ENCODE measurements around the gene BCL2L14.

Gene BCL2L14

GRCh38 chr12:12054993-12055392 is 15.7 kb upstream of the BCL2L14 start:
- DNase-seq (ENCODE audit: low read depth in 3 of 3): no peak

- no peak for DNase-seq (ENCODE audit: low read depth in 3 of 3)
Measured at GRCh38 chr12:12056951-12057350, 13.8 kb upstream of the BCL2L14 start.

GRCh38 chr12:12064596-12064995 is 6.1 kb upstream of the BCL2L14 start:
- no peak for DNase-seq (ENCODE audit: low read depth in 3 of 3)

- DNase-seq (ENCODE audit: low read depth in 3 of 3): no peak
Measured at GRCh38 chr12:12068751-12069150, 2.0 kb upstream of the BCL2L14 start.

GRCh38 chr12:12069821-12070548 is 754 bp upstream of the BCL2L14 start:
- no peak for DNase-seq (ENCODE audit: low read depth in 3 of 3)

GRCh38 chr12:12072064-12072760 is 1.5 kb downstream of the BCL2L14 start:
- DNase-seq (ENCODE audit: low read depth in 3 of 3): peak; percentile 8 to 13 (median 12)

- DNase-seq (ENCODE audit: low read depth in 3 of 3): no peak
Measured at GRCh38 chr12:12079291-12079690, 8.6 kb downstream of the BCL2L14 start.

GRCh38 chr12:12081836-12082497 is 11.2 kb downstream of the BCL2L14 start:
- no peak for DNase-seq (ENCODE audit: low read depth in 3 of 3)

- DNase-seq (ENCODE audit: low read depth in 3 of 3): no peak
Measured at GRCh38 chr12:12083688-12084087, 12.9 kb downstream of the BCL2L14 start.

GRCh38 chr12:12086362-12086761 is 15.6 kb downstream of the BCL2L14 start:
- DNase-seq (ENCODE audit: low read depth in 3 of 3): no peak

GRCh38 chr12:12086973-12087692 is 16.4 kb downstream of the BCL2L14 start:
- no peak for DNase-seq (ENCODE audit: low read depth in 3 of 3)

- DNase-seq (ENCODE audit: low read depth in 3 of 3): no peak
Measured at GRCh38 chr12:12087693-12088034, 16.9 kb downstream of the BCL2L14 start.

GRCh38 chr12:12088147-12088546 is 17.4 kb downstream of the BCL2L14 start:
- DNase-seq (ENCODE audit: low read depth in 3 of 3): no peak

- DNase-seq (ENCODE audit: low read depth in 3 of 3): no peak
Measured at GRCh38 chr12:12088761-12089160, 18.0 kb downstream of the BCL2L14 start.

GRCh38 chr12:12091071-12091470 is 20.3 kb downstream of the BCL2L14 start:
- DNase-seq (ENCODE audit: low read depth in 3 of 3): no peak

- no peak for DNase-seq (ENCODE audit: low read depth in 3 of 3)
Measured at GRCh38 chr12:12091977-12092663, 21.4 kb downstream of the BCL2L14 start.

GRCh38 chr12:12094481-12094880 is 23.7 kb downstream of the BCL2L14 start:
- DNase-seq (ENCODE audit: low read depth in 3 of 3): no peak

GRCh38 chr12:12095021-12095420 is 24.3 kb downstream of the BCL2L14 start:
- DNase-seq (ENCODE audit: low read depth in 3 of 3): no peak

- DNase-seq (ENCODE audit: low read depth in 3 of 3): no peak
Measured at GRCh38 chr12:12097891-12098690, 27.4 kb downstream of the BCL2L14 start.

GRCh38 chr12:12098691-12099015 is 27.9 kb downstream of the BCL2L14 start:
- no peak for DNase-seq (ENCODE audit: low read depth in 3 of 3)

GRCh38 chr12:12099102-12099501 is 28.4 kb downstream of the BCL2L14 start:
- DNase-seq (ENCODE audit: low read depth in 3 of 3): no peak
